ENCODE measurements around the gene ERC2. TPM values are rescaled to one million over a fixed set of nuclear protein-coding genes. Genes with fewer than 3 reads are reported as not detected.
A peak's percentile ranks its signal among the peaks of the same experiment; 100 is the strongest.

The ERC2 gene
- total RNA-seq, 1 donor from 2014 or later: not detected

- no peaks in the 10 kb centered on the region for H3K36me3 Mint-ChIP-seq (ENCODE audit: low read depth)
- H3K4me1 Mint-ChIP-seq: no peaks in the 10 kb centered on the region
- DNase-seq: no peak
- no peak overlapping the region for H3K4me3 Mint-ChIP-seq
- intact Hi-C loops (cut with micrococcal nuclease): no loop called here
- H3K27me3 Mint-ChIP-seq: no peaks in the 10 kb centered on the region
- H3K9me3 Mint-ChIP-seq: no peaks in the 10 kb centered on the region
- H3K27ac Mint-ChIP-seq: no peak overlapping the region
Observed at GRCh38 chr3:56369914-56370313, 98.4 kb downstream of the ERC2 start.

GRCh38 chr3:56368846-56369245 lies 99.4 kb downstream of the ERC2 start:
- Mint-ChIP-seq H3K27me3 (peaks cover 2% of the 10 kb centered on the region), H3K36me3 (ENCODE audit: low read depth) (no peaks in the 10 kb centered on the region), H3K27ac (no peak overlapping the region), H3K9me3 (no peaks in the 10 kb centered on the region), H3K4me1 (no peaks in the 10 kb centered on the region), H3K4me3 (no peak overlapping the region)
- no peak for DNase-seq
- intact Hi-C loops (cut with micrococcal nuclease): no loop called here

DNA sequence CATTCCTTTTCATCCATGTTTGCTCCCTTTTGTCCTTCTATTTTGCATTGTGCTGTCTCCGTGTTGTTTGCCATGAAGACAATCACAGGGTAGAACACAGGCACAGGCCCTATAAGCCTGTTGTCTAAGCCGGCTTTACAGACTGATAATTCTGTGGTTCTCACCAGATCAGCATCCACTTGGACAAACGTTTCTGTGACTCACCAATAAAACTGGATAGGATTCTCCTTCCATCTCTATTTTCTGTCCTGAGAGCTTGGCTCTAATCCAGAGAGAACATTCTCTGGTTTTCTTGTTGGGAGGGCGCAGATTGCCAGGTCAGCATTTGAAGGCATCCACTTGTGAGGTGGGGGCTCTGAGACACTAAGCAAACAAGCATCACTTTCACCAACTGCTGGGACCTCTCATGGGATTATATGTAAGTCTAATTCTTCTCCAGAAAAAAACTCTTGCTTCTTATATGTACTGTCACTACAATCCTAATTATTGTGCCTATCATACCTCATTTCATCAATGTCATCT lies 101.6 kb downstream of the ERC2 start:
- DNase-seq: no peak
- no peaks in the 10 kb centered on the region for H3K4me1 Mint-ChIP-seq
- no peak overlapping the region for H3K4me3 Mint-ChIP-seq
- no peaks in the 10 kb centered on the region for H3K9me3 Mint-ChIP-seq
- no peak overlapping the region for H3K27ac Mint-ChIP-seq
- no peaks in the 10 kb centered on the region for H3K36me3 Mint-ChIP-seq (ENCODE audit: low read depth)
- intact Hi-C loops (cut with micrococcal nuclease): no loop called here
- H3K27me3 Mint-ChIP-seq: peaks cover 8% of the 10 kb centered on the region

DNA sequence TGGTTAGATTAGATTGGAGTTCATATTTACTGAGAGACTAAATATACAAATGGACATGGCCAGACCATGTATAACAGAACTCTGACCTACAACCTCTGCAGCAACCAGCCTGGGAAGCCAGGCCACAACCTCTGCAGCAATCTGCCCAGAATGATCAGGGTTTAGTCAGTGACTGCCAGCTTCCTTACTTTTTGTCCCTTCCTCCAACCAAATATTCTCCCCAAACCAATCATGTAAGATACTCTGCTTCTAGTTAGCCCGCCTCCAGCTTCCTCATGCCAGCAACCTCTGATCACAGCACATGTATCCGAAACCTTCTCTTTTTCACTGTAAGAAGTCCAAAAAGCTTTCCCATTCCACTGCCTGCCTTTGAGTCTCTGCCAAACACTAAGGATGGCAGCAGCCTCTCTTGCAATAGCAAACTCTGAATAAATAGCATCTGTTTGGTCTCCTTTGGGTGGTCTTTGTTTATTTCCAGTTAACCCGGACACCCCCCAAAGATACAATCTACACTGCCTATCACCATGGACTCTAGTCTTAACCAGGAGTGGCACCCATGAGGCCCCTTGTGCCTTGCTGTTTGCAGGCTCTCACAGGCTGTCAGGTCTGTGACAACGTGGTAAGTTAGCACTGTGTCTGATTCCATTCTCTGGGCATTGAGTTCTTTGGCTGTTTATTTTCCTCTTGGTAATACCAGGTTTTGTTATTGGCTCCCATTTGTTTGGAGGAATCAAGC lies 102.2 kb downstream of the ERC2 start:
- Mint-ChIP-seq H3K27ac (no peak overlapping the region), H3K27me3 (peaks cover 8% of the 10 kb centered on the region), H3K4me1 (no peaks in the 10 kb centered on the region), H3K4me3 (no peak overlapping the region), H3K9me3 (no peaks in the 10 kb centered on the region), H3K36me3 (ENCODE audit: low read depth) (no peaks in the 10 kb centered on the region)
- DNase-seq: no peak
- intact Hi-C loops (cut with micrococcal nuclease): no loop called here

DNA sequence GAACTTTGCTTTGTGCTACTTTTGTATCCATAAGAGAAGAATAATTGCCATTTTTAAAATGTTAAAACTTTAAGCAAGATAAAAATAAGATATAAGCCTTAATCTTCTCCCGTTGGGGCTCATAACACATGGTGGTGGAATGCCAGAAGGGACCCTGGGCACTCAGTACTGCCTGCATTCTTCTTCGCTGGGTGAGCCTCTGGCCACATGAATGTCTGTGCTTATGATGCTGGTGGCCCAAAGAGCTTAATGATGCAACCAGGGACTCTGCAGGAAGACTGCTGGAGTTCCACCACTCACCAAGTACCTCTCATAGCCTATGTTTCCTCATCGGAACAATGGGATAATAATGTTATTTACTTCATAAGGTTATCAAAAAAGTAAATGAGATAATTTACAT lies 103.6 kb downstream of the ERC2 start:
- H3K27me3 Mint-ChIP-seq: peaks cover 8% of the 10 kb centered on the region
- no peaks in the 10 kb centered on the region for H3K36me3 Mint-ChIP-seq (ENCODE audit: low read depth)
- intact Hi-C loops (cut with micrococcal nuclease): no loop called here

GRCh38 chr3:56363720-56364119 lies 104.5 kb downstream of the ERC2 start:
- H3K4me1 Mint-ChIP-seq: no peaks in the 10 kb centered on the region
- H3K36me3 Mint-ChIP-seq (ENCODE audit: low read depth): no peaks in the 10 kb centered on the region
- no peak overlapping the region for H3K4me3 Mint-ChIP-seq
- intact Hi-C loops (cut with micrococcal nuclease): no loop called here
- peaks cover 8% of the 10 kb centered on the region for H3K27me3 Mint-ChIP-seq
- no peaks in the 10 kb centered on the region for H3K9me3 Mint-ChIP-seq
- no peak for DNase-seq
- no peak overlapping the region for H3K27ac Mint-ChIP-seq

More for the DNA sequence above, 103.6 kb downstream of the ERC2 start:
- H3K27ac Mint-ChIP-seq: no peak overlapping the region
- H3K4me1 Mint-ChIP-seq: no peaks in the 10 kb centered on the region
- no peak overlapping the region for H3K4me3 Mint-ChIP-seq
- DNase-seq: no peak
- no peaks in the 10 kb centered on the region for H3K9me3 Mint-ChIP-seq

- peaks cover 8% of the 10 kb centered on the region for H3K27me3 Mint-ChIP-seq
- no peak for DNase-seq
- H3K27ac Mint-ChIP-seq: no peak overlapping the region
- no peak overlapping the region for H3K4me3 Mint-ChIP-seq
- intact Hi-C loops (cut with micrococcal nuclease): no loop called here
- no peaks in the 10 kb centered on the region for H3K36me3 Mint-ChIP-seq (ENCODE audit: low read depth)
- no peaks in the 10 kb centered on the region for H3K4me1 Mint-ChIP-seq
- no peaks in the 10 kb centered on the region for H3K9me3 Mint-ChIP-seq
Observed at GRCh38 chr3:56361731-56362130, 106.5 kb downstream of the ERC2 start.

DNA sequence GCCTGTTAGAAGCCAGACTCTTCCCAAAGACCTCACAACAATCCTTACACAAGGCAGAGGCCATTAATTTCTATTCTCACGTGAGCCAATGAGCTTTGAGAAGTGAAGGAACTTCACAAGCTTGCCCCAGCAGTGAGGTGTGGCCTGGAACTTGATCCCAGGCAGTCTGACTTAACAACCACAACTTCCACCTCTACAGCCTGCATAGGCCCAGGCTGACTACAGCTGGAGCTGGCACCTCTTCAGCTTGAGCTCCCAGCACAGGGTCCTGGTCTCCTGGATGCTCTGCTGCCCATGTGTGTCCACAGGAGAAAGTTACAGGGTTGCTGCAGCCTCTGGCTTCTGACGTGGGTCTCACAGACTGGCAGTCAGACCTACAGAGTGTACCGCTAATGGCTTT lies 111.0 kb downstream of the ERC2 start:
- Mint-ChIP-seq H3K27ac (no peak overlapping the region), H3K9me3 (no peaks in the 10 kb centered on the region), H3K4me3 (no peak overlapping the region), H3K27me3 (peaks cover 2% of the 10 kb centered on the region), H3K4me1 (no peaks in the 10 kb centered on the region), H3K36me3 (ENCODE audit: low read depth) (no peaks in the 10 kb centered on the region)
- intact Hi-C loops (cut with micrococcal nuclease): no loop called here
- no peak for DNase-seq

DNA sequence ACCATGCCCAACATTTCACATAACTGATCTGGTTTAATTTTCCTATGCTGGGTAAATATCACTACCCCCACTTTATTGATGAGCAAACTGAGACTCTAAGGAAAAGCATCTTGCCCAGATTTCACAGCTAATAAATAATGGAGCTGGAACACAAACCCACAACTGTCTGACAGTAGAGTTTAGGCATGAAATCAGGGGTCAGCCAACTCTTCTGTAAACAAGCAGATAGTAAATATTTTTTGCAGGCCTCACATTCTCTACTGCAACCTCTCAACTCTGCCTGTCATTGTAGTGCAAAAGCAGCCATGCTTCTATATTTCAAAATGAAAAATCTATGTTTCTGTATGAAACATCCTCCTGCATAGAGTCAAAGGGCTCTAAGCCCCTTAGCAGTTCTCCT lies 111.5 kb downstream of the ERC2 start:
- intact Hi-C loops (cut with micrococcal nuclease): no loop called here
- Mint-ChIP-seq H3K4me3 (no peak overlapping the region), H3K9me3 (no peaks in the 10 kb centered on the region), H3K27me3 (peaks cover 2% of the 10 kb centered on the region), H3K36me3 (ENCODE audit: low read depth) (no peaks in the 10 kb centered on the region), H3K4me1 (no peaks in the 10 kb centered on the region), H3K27ac (no peak overlapping the region)
- DNase-seq: no peak

- intact Hi-C loops (cut with micrococcal nuclease): no loop called here
- Mint-ChIP-seq H3K27ac (no peak overlapping the region), H3K27me3 (peaks cover 2% of the 10 kb centered on the region), H3K4me1 (no peaks in the 10 kb centered on the region), H3K9me3 (no peaks in the 10 kb centered on the region), H3K4me3 (no peak overlapping the region), H3K36me3 (ENCODE audit: low read depth) (no peaks in the 10 kb centered on the region)
- no peak for DNase-seq
Observed at GRCh38 chr3:56355570-56356185, 112.6 kb downstream of the ERC2 start.

DNA sequence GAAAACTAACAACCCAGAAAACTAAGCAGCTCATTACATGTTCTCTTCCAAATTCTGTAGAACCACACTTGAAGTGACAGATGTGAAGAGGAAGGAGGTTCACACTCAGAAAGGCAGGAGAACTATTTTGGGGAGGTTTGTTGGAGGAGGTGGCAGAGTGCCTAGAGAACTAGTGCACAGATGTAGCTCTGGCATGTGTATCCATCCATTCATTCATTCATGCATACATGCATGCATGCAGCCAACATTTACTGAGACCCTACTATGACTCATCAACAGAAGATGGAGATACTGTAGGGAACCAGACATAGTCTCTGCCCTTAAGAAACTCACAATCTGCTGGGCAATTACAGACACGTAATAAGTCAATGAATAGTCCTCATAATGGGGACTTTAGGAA lies 116.7 kb downstream of the ERC2 start:
- H3K36me3 Mint-ChIP-seq (ENCODE audit: low read depth): no peaks in the 10 kb centered on the region
- no peak overlapping the region for H3K27ac Mint-ChIP-seq
- no peaks in the 10 kb centered on the region for H3K4me1 Mint-ChIP-seq
- no peaks in the 10 kb centered on the region for H3K9me3 Mint-ChIP-seq
- intact Hi-C loops (cut with micrococcal nuclease): no loop called here
- no peak for DNase-seq
- H3K27me3 Mint-ChIP-seq: peaks cover 2% of the 10 kb centered on the region
- H3K4me3 Mint-ChIP-seq: no peak overlapping the region

- H3K4me1 Mint-ChIP-seq: no peaks in the 10 kb centered on the region
- H3K27ac Mint-ChIP-seq: no peak overlapping the region
- intact Hi-C loops (cut with micrococcal nuclease): loop anchor here (2.0 kb wide), 1 partner anchor 99 kb away; no protein-coding TSS in a partner anchor
- peak; percentile 78 for DNase-seq
- no peaks in the 10 kb centered on the region for H3K9me3 Mint-ChIP-seq
- H3K4me3 Mint-ChIP-seq: no peak overlapping the region
- no peaks in the 10 kb centered on the region for H3K27me3 Mint-ChIP-seq
- no peaks in the 10 kb centered on the region for H3K36me3 Mint-ChIP-seq (ENCODE audit: low read depth)
Observed at GRCh38 chr3:56347219-56347871, 120.9 kb downstream of the ERC2 start.

DNA sequence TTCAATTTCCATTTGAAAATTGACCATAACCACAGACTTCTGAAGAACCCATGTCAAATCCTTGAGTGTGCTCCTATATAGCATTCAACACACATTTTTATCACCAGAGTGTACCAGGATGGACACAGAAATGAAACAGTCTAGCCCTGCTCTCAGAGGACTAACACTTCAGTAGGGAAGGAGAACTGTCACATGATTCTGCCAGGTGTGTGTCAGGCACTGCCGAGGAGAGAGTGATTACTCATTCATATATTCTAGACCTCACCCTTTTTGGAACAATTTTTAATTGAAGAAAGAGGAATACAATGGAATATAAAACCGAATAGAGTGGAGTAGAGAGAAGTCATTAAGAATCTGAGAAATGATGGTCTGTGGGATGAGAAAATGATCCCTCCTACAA lies 125.8 kb downstream of the ERC2 start:
- Mint-ChIP-seq H3K4me3 (no peak overlapping the region), H3K27me3 (no peaks in the 10 kb centered on the region), H3K36me3 (ENCODE audit: low read depth) (no peaks in the 10 kb centered on the region), H3K27ac (no peak overlapping the region), H3K4me1 (no peaks in the 10 kb centered on the region), H3K9me3 (no peaks in the 10 kb centered on the region)
- DNase-seq: no peak
- intact Hi-C loops (cut with micrococcal nuclease): no loop called here

- H3K27ac Mint-ChIP-seq: no peak overlapping the region
- no peaks in the 10 kb centered on the region for H3K4me1 Mint-ChIP-seq
- no peaks in the 10 kb centered on the region for H3K9me3 Mint-ChIP-seq
- H3K4me3 Mint-ChIP-seq: no peak overlapping the region
- intact Hi-C loops (cut with micrococcal nuclease): no loop called here
- no peak for DNase-seq
- H3K36me3 Mint-ChIP-seq (ENCODE audit: low read depth): no peaks in the 10 kb centered on the region
- no peaks in the 10 kb centered on the region for H3K27me3 Mint-ChIP-seq
Observed at GRCh38 chr3:56339671-56340070, 128.6 kb downstream of the ERC2 start.
